Measurements from ENCODE around the gene SLC33A1. TPM values are rescaled to one million over a fixed set of nuclear protein-coding genes. Genes with fewer than 3 reads are reported as not detected.

Gene SLC33A1
- polyA plus RNA-seq, 3 donors, result 9.7 to 19.1 (median 15.0) TPM

DNA sequence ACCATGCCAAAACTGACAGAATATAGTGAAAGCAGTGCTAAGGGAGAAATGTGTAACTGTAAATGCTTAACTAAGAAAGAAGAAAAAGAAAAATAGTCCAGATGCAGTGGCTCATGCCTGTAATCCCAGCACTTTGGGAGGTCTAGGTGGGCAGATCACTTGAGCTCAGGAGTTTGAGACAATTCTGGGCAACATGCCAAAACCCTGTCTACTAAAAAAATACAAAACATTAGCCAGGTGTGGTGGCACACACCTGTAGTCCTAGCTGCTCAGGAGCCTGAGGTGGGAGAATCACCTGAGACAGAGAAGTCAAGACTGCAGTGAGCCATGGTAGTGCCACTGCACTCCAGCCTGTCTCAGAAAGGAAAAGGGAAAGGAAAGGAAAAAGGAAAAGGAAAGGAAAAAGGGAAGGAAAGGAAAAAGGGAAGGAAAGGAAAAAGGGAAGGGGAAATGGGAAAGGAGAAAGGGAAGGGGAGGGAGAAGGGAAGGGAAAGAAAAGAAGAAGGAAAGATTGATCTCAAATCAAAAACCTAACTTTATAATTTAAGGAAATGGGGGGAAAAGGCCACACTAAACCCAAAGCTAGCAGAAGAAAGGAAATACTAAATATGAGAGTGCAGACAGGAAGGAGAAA is 68.4 kb downstream of the SLC33A1 start:
- peaks cover 7 to 10% of the 10 kb centered on the region in 2 donors for H3K9me3 ChIP-seq (replicated peaks in 1 of 2; ENCODE audit: control insufficient read depth in 1 of 2, insufficient read depth in 1 of 2, low read length in 2 of 2)
- peaks cover 7% of the 10 kb centered on the region for H3K4me1 Mint-ChIP-seq
- no peaks in the 10 kb centered on the region for H3K4me1 ChIP-seq (ENCODE audit: control insufficient read depth in 1 of 2, insufficient read depth in 2 of 2, low read length in 2 of 2)
- no peak overlapping the region for H3K27ac Mint-ChIP-seq
- H3K36me3 Mint-ChIP-seq, result peaks cover 0 to 14% of the 10 kb centered on the region in 2 donors
- H3K79me2 ChIP-seq (ENCODE audit: insufficient read depth, low read length), result no peaks in the 10 kb centered on the region
- no peaks in the 10 kb centered on the region for H3K27me3 Mint-ChIP-seq (ENCODE audit: low read depth in 3 of 3)
- H3K27ac ChIP-seq (ENCODE audit: low read depth in 1 of 2, low read length in 2 of 2), result no peak overlapping the region
- peaks cover 4 to 26% (median 23%) of the 10 kb centered on the region in 7 donors for H3K9me3 Mint-ChIP-seq
- no peak overlapping the region for H2AFZ ChIP-seq (ENCODE audit: insufficient read depth, low read depth, low read length, poor library complexity, severe bottlenecking)
- H3K27me3 ChIP-seq (ENCODE audit: control insufficient read depth in 2 of 2, insufficient read depth in 2 of 2, low read length in 2 of 2), result no peaks in the 10 kb centered on the region
- H4K20me1 ChIP-seq (ENCODE audit: insufficient read depth, low read length), result no peaks in the 10 kb centered on the region
- H3K36me3 ChIP-seq (replicated peaks in 1 of 2; ENCODE audit: control insufficient read depth in 1 of 2, insufficient read depth in 2 of 2, low read length in 2 of 2), result no peaks in the 10 kb centered on the region
- TF ChIP-seq, protein P1, sequence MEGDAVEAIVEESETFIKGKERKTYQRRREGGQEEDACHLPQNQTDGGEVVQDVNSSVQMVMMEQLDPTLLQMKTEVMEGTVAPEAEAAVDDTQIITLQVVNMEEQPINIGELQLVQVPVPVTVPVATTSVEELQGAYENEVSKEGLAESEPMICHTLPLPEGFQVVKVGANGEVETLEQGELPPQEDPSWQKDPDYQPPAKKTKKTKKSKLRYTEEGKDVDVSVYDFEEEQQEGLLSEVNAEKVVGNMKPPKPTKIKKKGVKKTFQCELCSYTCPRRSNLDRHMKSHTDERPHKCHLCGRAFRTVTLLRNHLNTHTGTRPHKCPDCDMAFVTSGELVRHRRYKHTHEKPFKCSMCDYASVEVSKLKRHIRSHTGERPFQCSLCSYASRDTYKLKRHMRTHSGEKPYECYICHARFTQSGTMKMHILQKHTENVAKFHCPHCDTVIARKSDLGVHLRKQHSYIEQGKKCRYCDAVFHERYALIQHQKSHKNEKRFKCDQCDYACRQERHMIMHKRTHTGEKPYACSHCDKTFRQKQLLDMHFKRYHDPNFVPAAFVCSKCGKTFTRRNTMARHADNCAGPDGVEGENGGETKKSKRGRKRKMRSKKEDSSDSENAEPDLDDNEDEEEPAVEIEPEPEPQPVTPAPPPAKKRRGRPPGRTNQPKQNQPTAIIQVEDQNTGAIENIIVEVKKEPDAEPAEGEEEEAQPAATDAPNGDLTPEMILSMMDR (IDR thresholded peaks at IDR 0.05), result no peak
- H3K4me3 ChIP-seq (replicated peaks in 1 of 3; ENCODE audit: low read depth in 2 of 3, low read length in 3 of 3), result no peak overlapping the region
- intact Hi-C loops (cut with micrococcal nuclease), result no loop called here
- no peak overlapping the region for H3K4me3 Mint-ChIP-seq
- no peak for DNase-seq
- H3K4me2 ChIP-seq (replicated peaks; ENCODE audit: extremely low read depth, low read length, poor library complexity, severe bottlenecking), result no peak overlapping the region
- H3K9ac ChIP-seq (ENCODE audit: insufficient read depth, low read length, poor library complexity, severe bottlenecking), result no peak overlapping the region

DNA sequence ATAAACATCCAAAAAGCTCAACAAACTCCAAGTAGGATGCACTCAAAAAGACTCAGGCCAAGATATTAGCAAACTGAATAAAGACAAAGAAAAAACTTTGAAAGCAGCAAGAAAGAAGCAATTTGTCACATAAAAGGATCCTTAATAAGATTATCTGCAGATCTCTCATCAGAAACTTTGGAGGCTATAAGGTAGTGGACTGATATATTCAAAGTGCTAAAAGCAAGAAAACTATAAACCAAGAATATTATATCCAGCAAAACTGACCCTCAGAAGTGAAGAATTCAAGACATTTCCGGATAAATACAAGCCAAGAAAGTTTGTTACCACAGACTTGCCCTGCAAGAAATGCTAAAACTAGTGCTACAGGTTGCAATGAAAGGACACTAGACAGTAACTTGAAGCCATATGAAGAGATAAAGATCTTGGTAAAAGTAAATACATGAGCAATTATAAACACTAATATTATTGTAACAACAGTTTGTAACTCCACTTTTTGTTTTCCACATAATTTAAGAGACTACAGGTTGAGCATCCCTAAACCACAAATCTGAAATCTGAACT is 71.8 kb downstream of the SLC33A1 start:
- no peak overlapping the region for H3K4me2 ChIP-seq (replicated peaks; ENCODE audit: extremely low read depth, low read length, poor library complexity, severe bottlenecking)
- WGBS (ENCODE audit: insufficient coverage), result no CpG with 5 or more reads among the region's 1 CpG
- H3K27ac Mint-ChIP-seq, result no peak overlapping the region
- no peaks in the 10 kb centered on the region for H3K36me3 ChIP-seq (replicated peaks in 1 of 2; ENCODE audit: control insufficient read depth in 1 of 2, insufficient read depth in 2 of 2, low read length in 2 of 2)
- no peak overlapping the region for H3K4me3 Mint-ChIP-seq
- intact Hi-C loops (cut with micrococcal nuclease), result no loop called here
- H3K4me1 Mint-ChIP-seq, result peaks cover 4% of the 10 kb centered on the region
- H2AFZ ChIP-seq (ENCODE audit: insufficient read depth, low read depth, low read length, poor library complexity, severe bottlenecking), result no peak overlapping the region
- H3K27ac ChIP-seq (ENCODE audit: low read depth in 1 of 2, low read length in 2 of 2), result no peak overlapping the region
- H3K4me3 ChIP-seq (replicated peaks in 1 of 3; ENCODE audit: low read depth in 2 of 3, low read length in 3 of 3), result no peak overlapping the region
- no peaks in the 10 kb centered on the region for H4K20me1 ChIP-seq (ENCODE audit: insufficient read depth, low read length)
- TF ChIP-seq, protein P1 (IDR thresholded peaks at IDR 0.05), result no peak
- H3K9me3 Mint-ChIP-seq, result peaks cover 4 to 26% (median 23%) of the 10 kb centered on the region in 7 donors
- no peaks in the 10 kb centered on the region for H3K27me3 Mint-ChIP-seq (ENCODE audit: low read depth in 3 of 3)
- no peaks in the 10 kb centered on the region for H3K79me2 ChIP-seq (ENCODE audit: insufficient read depth, low read length)
- H3K4me1 ChIP-seq (ENCODE audit: control insufficient read depth in 1 of 2, insufficient read depth in 2 of 2, low read length in 2 of 2), result no peaks in the 10 kb centered on the region
- no peak for DNase-seq
- H3K9me3 ChIP-seq (replicated peaks in 1 of 2; ENCODE audit: control insufficient read depth in 1 of 2, insufficient read depth in 1 of 2, low read length in 2 of 2), result peaks cover 7 to 10% of the 10 kb centered on the region in 2 donors
- no peaks in the 10 kb centered on the region for H3K27me3 ChIP-seq (ENCODE audit: control insufficient read depth in 2 of 2, insufficient read depth in 2 of 2, low read length in 2 of 2)
- no peak overlapping the region for H3K9ac ChIP-seq (ENCODE audit: insufficient read depth, low read length, poor library complexity, severe bottlenecking)
- peaks cover 0 to 11% of the 10 kb centered on the region in 2 donors for H3K36me3 Mint-ChIP-seq
